SK-N-SH (cell line): Measurements from ENCODE around the gene CARS2. TPM values are rescaled to one million over a fixed set of nuclear protein-coding genes. Genes with fewer than 3 reads are reported as not detected.

Source experiments
- CTCF ChIA-PET: fragments of 300-600, 350-600 bp; formaldehyde crosslinking; extraction: SDS; loops from one replicate; lab custom pipeline; 2021; lab: Yijun Ruan, JAX
- POLR2A ChIA-PET: fragments of 350-600 bp; sonication (Branson Sonifier 250); formaldehyde crosslinking; extraction: SDS; loops from one replicate; lab custom pipeline; 2020; ENCODE audit warnings: antibody characterized with exemption, inconsistent platforms; lab: Yijun Ruan, JAX
- DNase-seq: peaks from one replicate; pipeline ENCODE4 v3.0.0; 2012
- H2AFZ ChIP-seq: fragments of 200-600 bp; sonication (generic); 2 replicates; pipeline ENCODE4 v1.8.1; 2016; ENCODE audit warnings: antibody characterized with exemption, mild to moderate bottlenecking, low read depth
- H3F3A ChIP-seq: fragments of 200-600 bp; sonication (generic); replicated peaks from 2 replicates; pipeline ENCODE3; 2016; ENCODE audit warnings: antibody characterized with exemption, mild to moderate bottlenecking; ENCODE audit not compliant: insufficient read depth
- H3K27ac ChIP-seq, 2 experiments: fragments of 200-500 bp in 1 of 2; fragments of 200-600 bp in 1 of 2; sonication (Bioruptor generic) in 1 of 2; sonication (generic), shearing (Covaris generic) in 1 of 2; 2 replicates each; pipeline versions ENCODE4 v1.5.1 to v1.6.1; 2014 to 2016; ENCODE audit warnings: low read depth in 2 of 2, inconsistent platforms in 1 of 2, low read length in 1 of 2, mild to moderate bottlenecking in 1 of 2, mixed read lengths in 1 of 2
- H3K27me3 ChIP-seq: fragments of 200-600 bp; sonication (generic), shearing (Covaris generic); 2 replicates; pipeline ENCODE4 v1.6.1; 2016; ENCODE audit warnings: mixed run types; ENCODE audit not compliant: insufficient read depth
- H3K36me3 ChIP-seq, 2 experiments: fragments of 200-500 bp in 1 of 2; fragments of 200-600 bp in 1 of 2; sonication (Bioruptor generic) in 1 of 2; sonication (generic) in 1 of 2; replicated peaks in 1 of 2; 2 replicates each; pipeline versions ENCODE3 to v1.5.1; 2014 to 2016; ENCODE audit warnings: low read length in 1 of 2, mild to moderate bottlenecking in 1 of 2; ENCODE audit not compliant: insufficient read depth in 2 of 2, control insufficient read depth in 1 of 2
- H3K4me1 ChIP-seq, 2 experiments: fragments of 200-500 bp in 1 of 2; fragments of 200-600 bp in 1 of 2; sonication (Bioruptor generic) in 1 of 2; sonication (generic), shearing (Covaris generic) in 1 of 2; 2 replicates each; pipeline versions ENCODE4 v1.5.1 to v1.6.1; 2014 to 2016; ENCODE audit warnings: low read depth in 1 of 2, low read length in 1 of 2, mixed run types in 1 of 2; ENCODE audit not compliant: insufficient read depth in 2 of 2, control insufficient read depth in 1 of 2
- H3K4me2 ChIP-seq: fragments of 200-600 bp; sonication (generic), shearing (Covaris generic); 2 replicates; pipeline ENCODE4 v1.6.1; 2017; ENCODE audit warnings: mixed run types
- H3K4me3 ChIP-seq, 2 experiments: fragments of 200-500 bp in 1 of 2; fragments of 200-600 bp in 1 of 2; sonication (Bioruptor generic) in 1 of 2; sonication (generic), shearing (Covaris generic) in 1 of 2; 2 replicates each; pipeline versions ENCODE4 v1.5.1 to v1.8.1; 2014 to 2016; ENCODE audit warnings: low read depth in 2 of 2, inconsistent platforms in 1 of 2, low read length in 1 of 2, mild to moderate bottlenecking in 1 of 2, mixed read lengths in 1 of 2, moderate library complexity in 1 of 2
- H3K79me2 ChIP-seq: fragments of 200-600 bp; sonication (generic); 2 replicates; pipeline ENCODE4 v1.8.1; 2017; ENCODE audit warnings: mild to moderate bottlenecking; ENCODE audit not compliant: insufficient read depth
- H3K9ac ChIP-seq: fragments of 200-600 bp; sonication (generic); 2 replicates; pipeline ENCODE4 v1.6.1; 2017; ENCODE audit warnings: mixed run types
- H3K9me2 ChIP-seq: fragments of 200-600 bp; sonication (generic); 2 replicates; pipeline ENCODE4 v1.6.1; 2017; ENCODE audit warnings: mixed run types
- H3K9me3 ChIP-seq: fragments of 200-600 bp; sonication (generic); 2 replicates; pipeline ENCODE4 v1.6.1; 2017; ENCODE audit warnings: mixed run types, mild to moderate bottlenecking, moderate library complexity
- H4K20me1 ChIP-seq: fragments of 200-600 bp; sonication (generic); 2 replicates; pipeline ENCODE4 v1.6.1; 2017; ENCODE audit warnings: mild to moderate bottlenecking, mixed run types; ENCODE audit not compliant: insufficient read depth
- CHD2 ChIP-seq: fragments of 150-350 bp; IDR thresholded peaks from 2 replicates; pipeline ENCODE4 v1.6.1; 2018; ENCODE audit warnings: low read length; ENCODE audit not compliant: partially characterized antibody
- EP300 ChIP-seq, 2 experiments: IDR thresholded peaks; 2 replicates each; pipeline versions ENCODE4 v1.4.0 to v1.6.1; 2012; ENCODE audit warnings: borderline replicate concordance in 1 of 2, low read depth in 1 of 2, low read length in 1 of 2
- EZH2phosphoT487 ChIP-seq: fragments of 200-600 bp; sonication (generic); IDR thresholded peaks from 2 replicates; pipeline ENCODE4 v1.6.1; 2017; ENCODE audit warnings: low read depth, mixed run types, mild to moderate bottlenecking, antibody characterized with exemption, moderate library complexity, borderline replicate concordance
- GATA2 ChIP-seq: sonication (generic); formaldehyde crosslinking; IDR thresholded peaks from 2 replicates; pipeline ENCODE4 v1.5.0; 2020; ENCODE audit warnings: mild to moderate bottlenecking, missing genetic modification reagents
- NFIC ChIP-seq: IDR thresholded peaks from 2 replicates; pipeline ENCODE4 v1.4.0; 2012; ENCODE audit warnings: borderline replicate concordance
- NRF1 ChIP-seq: IDR thresholded peaks from 2 replicates; pipeline ENCODE4 v1.6.1; 2012; ENCODE audit warnings: low read depth, mild to moderate bottlenecking, low read length
- RCOR1 ChIP-seq: fragments of 150-350 bp; IDR thresholded peaks from 2 replicates; pipeline ENCODE4 v1.6.1; 2017; ENCODE audit warnings: antibody characterized with exemption, low read length
- RXRA ChIP-seq: IDR thresholded peaks from 2 replicates; pipeline ENCODE4 v1.4.0; 2012; ENCODE audit warnings: low read depth, mild to moderate bottlenecking, borderline replicate concordance
- SIN3A ChIP-seq: IDR thresholded peaks from 2 replicates; pipeline ENCODE4 v1.6.1; 2012; ENCODE audit warnings: low read depth, mild to moderate bottlenecking, low read length, moderate library complexity, borderline replicate concordance
- SMC3 ChIP-seq: IDR thresholded peaks from 2 replicates; pipeline ENCODE4 v1.6.1; 2012; ENCODE audit warnings: low read depth, low read length, improper control_type of control experiment
- YY1 ChIP-seq: IDR thresholded peaks from 2 replicates; pipeline ENCODE4 v1.4.0; 2012; ENCODE audit warnings: low read depth, mild to moderate bottlenecking
- WGBS: methylation state at CpG from one replicate; pipeline ENCODE4 v1.1.6; 2017; ENCODE audit warnings: low lambda C conversion rate; 5-methylcytosine and 5-hydroxymethylcytosine counted together
- polyA plus RNA-seq, 3 experiments: library from polyadenylated mRNA; depleted of rRNA; stranded (reverse); fragments of >200 nt; gene quantifications; 2 replicates each; pipeline ENCODE4 v1.2.3, GENCODE V29; 2012
- TF ChIP-seq, protein P1 (sequence below): fragments of 200-600 bp; sonication (generic); IDR thresholded peaks from 2 replicates; pipeline ENCODE4 v1.6.1; 2017; ENCODE audit warnings: antibody characterized with exemption, mild to moderate bottlenecking, moderate library complexity
- TF ChIP-seq, protein P2 (sequence below): IDR thresholded peaks from 2 replicates; pipeline ENCODE4 v1.6.1; 2012; ENCODE audit warnings: mild to moderate bottlenecking, low read depth, low read length, moderate library complexity

Gene CARS2
- polyA plus RNA-seq, 1 of the 3 experiments (the other 2 are of a cell fraction): 78.6 TPM

DNA sequence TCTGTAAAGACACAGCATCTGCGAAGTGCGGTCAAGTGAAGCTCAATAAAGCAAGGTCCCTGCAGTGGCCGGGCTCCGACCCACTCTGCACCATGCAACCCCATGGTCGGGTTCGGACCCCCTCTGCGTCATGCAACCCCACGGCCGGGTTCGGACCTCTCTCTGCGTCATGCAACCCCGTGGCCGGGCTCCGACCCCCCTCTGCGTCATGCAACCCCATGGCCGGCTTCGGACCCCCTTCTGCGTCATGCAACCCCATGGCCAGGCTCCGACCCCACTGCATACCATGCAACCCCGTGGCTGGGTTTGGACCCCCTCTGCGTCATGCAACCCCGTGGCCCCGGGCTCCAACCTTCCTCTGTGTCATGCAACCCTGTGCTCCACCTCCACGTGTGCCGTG is 43.8 kb downstream of the CARS2 start:
- Histone ChIP-seq H3K4me2 (no peak overlapping the region), H3K4me3 (no peak overlapping the region), H2AFZ (no peak overlapping the region), H3K9ac (no peak overlapping the region), H3K79me2 (no peaks in the 10 kb centered on the region), H3F3A (no peaks in the 10 kb centered on the region), H3K36me3 (peaks cover 65 to 71% of the 10 kb centered on the region in 2 experiments), H3K9me3 (peaks cover 4% of the 10 kb centered on the region; the same call in 1 of the 2 replicates), H4K20me1 (no peaks in the 10 kb centered on the region), H3K9me2 (no peaks in the 10 kb centered on the region), H3K27ac (no peak overlapping the region), H3K27me3 (no peaks in the 10 kb centered on the region), H3K4me1 (no peaks in the 10 kb centered on the region)
- POLR2A ChIA-PET: no interaction called here
- WGBS: 89% methylated on average over 24 of the region's 25 CpGs
- no peak for DNase-seq
- CTCF ChIA-PET: interaction anchor here (1.1 to 1.4 kb wide), 2 partner anchors 10 to 206 kb away, joined by 3 to 4 read pairs; no protein-coding TSS in a partner anchor
- TF ChIP-seq, protein P1, sequence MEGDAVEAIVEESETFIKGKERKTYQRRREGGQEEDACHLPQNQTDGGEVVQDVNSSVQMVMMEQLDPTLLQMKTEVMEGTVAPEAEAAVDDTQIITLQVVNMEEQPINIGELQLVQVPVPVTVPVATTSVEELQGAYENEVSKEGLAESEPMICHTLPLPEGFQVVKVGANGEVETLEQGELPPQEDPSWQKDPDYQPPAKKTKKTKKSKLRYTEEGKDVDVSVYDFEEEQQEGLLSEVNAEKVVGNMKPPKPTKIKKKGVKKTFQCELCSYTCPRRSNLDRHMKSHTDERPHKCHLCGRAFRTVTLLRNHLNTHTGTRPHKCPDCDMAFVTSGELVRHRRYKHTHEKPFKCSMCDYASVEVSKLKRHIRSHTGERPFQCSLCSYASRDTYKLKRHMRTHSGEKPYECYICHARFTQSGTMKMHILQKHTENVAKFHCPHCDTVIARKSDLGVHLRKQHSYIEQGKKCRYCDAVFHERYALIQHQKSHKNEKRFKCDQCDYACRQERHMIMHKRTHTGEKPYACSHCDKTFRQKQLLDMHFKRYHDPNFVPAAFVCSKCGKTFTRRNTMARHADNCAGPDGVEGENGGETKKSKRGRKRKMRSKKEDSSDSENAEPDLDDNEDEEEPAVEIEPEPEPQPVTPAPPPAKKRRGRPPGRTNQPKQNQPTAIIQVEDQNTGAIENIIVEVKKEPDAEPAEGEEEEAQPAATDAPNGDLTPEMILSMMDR: no peak
- TF ChIP-seq RCOR1 (no peak), EP300 (IDR thresholded peaks at IDR 0.05; ENCODE audit: borderline replicate concordance in 1 of 2, low read depth in 1 of 2, low read length in 1 of 2) (no peak), GATA2 (CRISPR knock-in tag) (no peak), SMC3 (no peak), EZH2phosphoT487 (no peak), CHD2 (no peak), RXRA (no peak), NRF1 (no peak), SIN3A (no peak), NFIC (no peak), YY1 (no peak)
- TF ChIP-seq, protein P2, sequence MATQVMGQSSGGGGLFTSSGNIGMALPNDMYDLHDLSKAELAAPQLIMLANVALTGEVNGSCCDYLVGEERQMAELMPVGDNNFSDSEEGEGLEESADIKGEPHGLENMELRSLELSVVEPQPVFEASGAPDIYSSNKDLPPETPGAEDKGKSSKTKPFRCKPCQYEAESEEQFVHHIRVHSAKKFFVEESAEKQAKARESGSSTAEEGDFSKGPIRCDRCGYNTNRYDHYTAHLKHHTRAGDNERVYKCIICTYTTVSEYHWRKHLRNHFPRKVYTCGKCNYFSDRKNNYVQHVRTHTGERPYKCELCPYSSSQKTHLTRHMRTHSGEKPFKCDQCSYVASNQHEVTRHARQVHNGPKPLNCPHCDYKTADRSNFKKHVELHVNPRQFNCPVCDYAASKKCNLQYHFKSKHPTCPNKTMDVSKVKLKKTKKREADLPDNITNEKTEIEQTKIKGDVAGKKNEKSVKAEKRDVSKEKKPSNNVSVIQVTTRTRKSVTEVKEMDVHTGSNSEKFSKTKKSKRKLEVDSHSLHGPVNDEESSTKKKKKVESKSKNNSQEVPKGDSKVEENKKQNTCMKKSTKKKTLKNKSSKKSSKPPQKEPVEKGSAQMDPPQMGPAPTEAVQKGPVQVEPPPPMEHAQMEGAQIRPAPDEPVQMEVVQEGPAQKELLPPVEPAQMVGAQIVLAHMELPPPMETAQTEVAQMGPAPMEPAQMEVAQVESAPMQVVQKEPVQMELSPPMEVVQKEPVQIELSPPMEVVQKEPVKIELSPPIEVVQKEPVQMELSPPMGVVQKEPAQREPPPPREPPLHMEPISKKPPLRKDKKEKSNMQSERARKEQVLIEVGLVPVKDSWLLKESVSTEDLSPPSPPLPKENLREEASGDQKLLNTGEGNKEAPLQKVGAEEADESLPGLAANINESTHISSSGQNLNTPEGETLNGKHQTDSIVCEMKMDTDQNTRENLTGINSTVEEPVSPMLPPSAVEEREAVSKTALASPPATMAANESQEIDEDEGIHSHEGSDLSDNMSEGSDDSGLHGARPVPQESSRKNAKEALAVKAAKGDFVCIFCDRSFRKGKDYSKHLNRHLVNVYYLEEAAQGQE: no peak
